HepG2 (cell line): ENCODE data around the gene AMZ1. TPM values are rescaled to one million over a fixed set of nuclear protein-coding genes. Genes with fewer than 3 reads are reported as not detected.

Experiments
- ATAC-seq: fragments of 200-7000 bp; cut with Tn5 transposase; 3 replicates; pipeline ENCODE4 v1.9.1; 2020; ENCODE audit warnings: mild to moderate bottlenecking, moderate library complexity
- BruUV-seq: library from RNA; stranded (reverse); fragments of 400-500 nt; replicated peaks from 2 replicates; lab custom pipeline; 2021; lab: Mats Ljungman, UMichigan
- CTCF ChIA-PET: fragments of 300-600 bp; formaldehyde crosslinking; extraction: SDS; loops from one replicate; lab custom pipeline; 2021; ENCODE audit warnings: low total read pairs, inconsistent platforms, low intra/inter-chr PET ratio; lab: Yijun Ruan, JAX
- POLR2A ChIA-PET: fragments of 350-600 bp; sonication (Branson Sonifier 250); formaldehyde crosslinking; loops from one replicate; lab custom pipeline; 2020; ENCODE audit warnings: antibody characterized with exemption, inconsistent platforms; lab: Yijun Ruan, JAX
- DNase-seq: peaks from one replicate; pipeline ENCODE4 v3.0.0-alpha.2; 2015; ENCODE audit warnings: low spot score
- FAIRE-seq: peaks from 3 replicates; lab custom pipeline; 2011; peaks lifted over from hg19 to GRCh38; lab: Jason Lieb, UNC
- H2AFZ ChIP-seq: one replicate; pipeline ENCODE4 v1.6.1; 2011; ENCODE audit warnings: low read length, inconsistent platforms
- H3K27ac ChIP-seq: fragments of 300-600 bp; 3 replicates; pipeline ENCODE4 v1.8.0; 2011; ENCODE audit warnings: mixed run types, mild to moderate bottlenecking, mixed read lengths, low read length, inconsistent platforms; ENCODE audit not compliant: insufficient read depth; ENCODE audit errors: extremely low read length
- H3K27me3 ChIP-seq, 2 experiments: fragments of 200-600 bp in 1 of 2; 2 replicates in 1 of 2; 3 replicates in 1 of 2; pipeline versions ENCODE4 v1.6.0 to v1.8.0; 2011; ENCODE audit warnings: low read length in 2 of 2, mild to moderate bottlenecking in 2 of 2, moderate library complexity in 2 of 2, inconsistent platforms in 1 of 2; ENCODE audit not compliant: insufficient read depth in 2 of 2, control insufficient read depth in 1 of 2
- H3K36me3 ChIP-seq, 2 experiments: fragments of 200-600 bp in 1 of 2; replicated peaks in 1 of 2; 2 replicates in 1 of 2; 3 replicates in 1 of 2; pipeline versions ENCODE4 v1.5.1 to v1.8.0; 2011; ENCODE audit warnings: low read length in 2 of 2, inconsistent platforms in 1 of 2; ENCODE audit not compliant: insufficient read depth in 2 of 2, control insufficient read depth in 1 of 2
- H3K4me1 ChIP-seq: 2 replicates; pipeline ENCODE4 v1.5.1; 2012; ENCODE audit warnings: low read length, inconsistent platforms; ENCODE audit not compliant: insufficient read depth
- H3K4me2 ChIP-seq: 2 replicates; pipeline ENCODE4 v1.6.0; 2011; ENCODE audit warnings: low read depth, low read length, inconsistent platforms
- H3K4me3 ChIP-seq, 3 experiments: fragments of 200-600 bp in 1 of 3; sonication (generic), shearing (Covaris generic) in 1 of 3; replicated peaks in 1 of 3; 2 replicates each; pipeline ENCODE4 v1.5.1; 2011 to 2016; ENCODE audit warnings: low read length in 3 of 3, inconsistent platforms in 2 of 3, low read depth in 2 of 3, mild to moderate bottlenecking in 2 of 3, control low read depth in 1 of 3, mixed read lengths in 1 of 3; ENCODE audit not compliant: insufficient read depth in 1 of 3
- H3K79me2 ChIP-seq: one replicate; pipeline ENCODE4 v1.6.1; 2011; ENCODE audit warnings: low read length, inconsistent platforms; ENCODE audit not compliant: insufficient read depth
- H3K9ac ChIP-seq: 2 replicates; pipeline ENCODE4 v1.6.0; 2011; ENCODE audit warnings: mild to moderate bottlenecking, low read depth, low read length, inconsistent platforms; ENCODE audit not compliant: insufficient read depth
- H3K9me3 ChIP-seq: 2 replicates; pipeline ENCODE4 v1.5.1; 2012; ENCODE audit warnings: mild to moderate bottlenecking, low read length
- H4K20me1 ChIP-seq: 2 replicates; pipeline ENCODE4 v1.6.0; 2011; ENCODE audit warnings: inconsistent platforms, mild to moderate bottlenecking, low read length, moderate library complexity; ENCODE audit not compliant: insufficient read depth
- NR1H2 ChIP-seq: sonication (generic); formaldehyde crosslinking; IDR thresholded peaks from 2 replicates; pipeline ENCODE4 v1.8.1; 2022; ENCODE audit warnings: low read depth, missing genetic modification reagents, borderline replicate concordance
- NR2F1 ChIP-seq, 2 experiments: fragments of 450-650 bp in 1 of 2; formaldehyde crosslinking in 1 of 2; IDR thresholded peaks; 2 replicates each; pipeline versions ENCODE4 v1.5.0 to v1.6.1; 2016 to 2020; ENCODE audit warnings: mild to moderate bottlenecking in 1 of 2, missing compliant biosample characterization in 1 of 2, missing genetic modification reagents in 1 of 2, moderate library complexity in 1 of 2
- PAWR ChIP-seq: sonication (generic); formaldehyde crosslinking; IDR thresholded peaks from 2 replicates; pipeline ENCODE4 v1.4.0; 2020; ENCODE audit warnings: missing genetic modification reagents, mild to moderate bottlenecking, borderline replicate concordance
- WGBS: methylation state at CpG from one replicate; pipeline ENCODE4 v1.1.6; 2017; ENCODE audit warnings: low lambda C conversion rate; 5-methylcytosine and 5-hydroxymethylcytosine counted together
- in situ Hi-C: cut with HindIII; loops from 2 replicates; pipeline ENCODE4 v1.10.0; 2017; ENCODE audit warnings: low pct_unique_long_range_greater_than_20kb; ENCODE audit not compliant: extremely low pct_ligation_motif_present
- intact Hi-C: fragments of 100-400 bp; cut with micrococcal nuclease; formaldehyde crosslinking; loops from one replicate; pipeline ENCODE4 v1.10.0; 2022; ENCODE audit not compliant: unreplicated experiment
- polyA plus RNA-seq, 8 experiments: library from polyadenylated mRNA; depleted of rRNA in 3 of 8; stranded (reverse) in 7 of 8; unstranded in 1 of 8; fragments of >200 nt; fragmentation: Illumina TruSeq in 4 of 8; extraction: Trizol in 4 of 8; gene quantifications; 2 replicates each; pipeline versions ENCODE4 v1.2.1 to v1.2.3, GENCODE V29; 2011 to 2016; ENCODE audit warnings: low read depth in 4 of 8, missing spikeins in 1 of 8, mixed read lengths in 1 of 8; ENCODE audit not compliant: insufficient read depth in 1 of 8
- total RNA-seq, 5 experiments: library from RNA; depleted of rRNA; stranded (reverse); fragments of >200 nt; fragmentation: Illumina TruSeq; extraction: Trizol; gene quantifications; 2 replicates each; pipeline ENCODE4 v1.2.3, GENCODE V29; 2016; ENCODE audit warnings: low read depth in 1 of 5

The AMZ1 gene
- total and polyA plus RNA-seq, 2 of the 13 experiments (the other 11 are each of a cell fraction or from before 2014, with no cell fraction given), result 0.03 TPM; not detected in 1

GRCh38 chr7:2667843-2668242 lies 20.2 kb upstream of the AMZ1 start:
- H3K9ac ChIP-seq, result no peak overlapping the region
- DNase-seq, result no peak
- no peak overlapping the region for H2AFZ ChIP-seq
- no peaks in the 10 kb centered on the region for H3K36me3 ChIP-seq
- peaks cover 3 to 23% of the 10 kb centered on the region in 2 experiments; a peak in 4 of 5 replicates for H3K27me3 ChIP-seq
- H3K79me2 ChIP-seq, result no peaks in the 10 kb centered on the region
- no peak for TF ChIP-seq PAWR (CRISPR knock-in tag)
- TF ChIP-seq NR2F1 (CRISPR knock-in tag; IDR thresholded peaks at IDR 0.05), result peak in 1 of 2 experiments; percentile 17; a peak in 1 of 4 replicates
- POLR2A ChIA-PET, result interaction anchor here (0.8 kb wide), 1 partner anchor 45 kb away, joined by 3 read pairs; no protein-coding TSS in a partner anchor
- H3K9me3 ChIP-seq, result no peaks in the 10 kb centered on the region
- CTCF ChIA-PET, result no interaction called here
- no peak for ATAC-seq
- H3K27ac ChIP-seq, result no peak overlapping the region
- H3K4me1 ChIP-seq, result peaks cover 48% of the 10 kb centered on the region
- no peak overlapping the region for H3K4me2 ChIP-seq
- intact Hi-C loops, result loop anchor here (5.0 kb wide), 1 partner anchor 101 kb away; no protein-coding TSS in a partner anchor
- BruUV-seq, result no TSS peak
- H3K4me3 ChIP-seq, result no peak overlapping the region; a peak in 1 of 6 replicates
- no peak for FAIRE-seq
- 20% methylated on average over 7 of the region's 7 CpGs for WGBS
- in situ Hi-C loops, result loop anchor here (5.0 kb wide), 2 partner anchors 39 to 101 kb away; no protein-coding TSS in a partner anchor
- H4K20me1 ChIP-seq, result no peaks in the 10 kb centered on the region

GRCh38 chr7:2668401-2668800 lies 19.6 kb upstream of the AMZ1 start:
- intact Hi-C loops, result loop anchor here (5.0 kb wide), 1 partner anchor 101 kb away; no protein-coding TSS in a partner anchor
- Histone ChIP-seq H3K27me3 (peaks cover 3 to 23% of the 10 kb centered on the region in 2 experiments; a peak in 4 of 5 replicates), H3K36me3 (no peaks in the 10 kb centered on the region), H3K27ac (no peak overlapping the region), H4K20me1 (no peaks in the 10 kb centered on the region), H3K4me3 (no peak overlapping the region), H2AFZ (no peak overlapping the region), H3K79me2 (no peaks in the 10 kb centered on the region), H3K9ac (no peak overlapping the region), H3K4me1 (peaks cover 42% of the 10 kb centered on the region), H3K9me3 (no peaks in the 10 kb centered on the region), H3K4me2 (no peak overlapping the region)
- no peak for TF ChIP-seq NR1H2 (CRISPR knock-in tag)
- TF ChIP-seq NR2F1 (CRISPR knock-in tag; IDR thresholded peaks at IDR 0.05), result peak in 1 of 2 experiments; percentile 4; a peak in 1 of 4 replicates
- in situ Hi-C loops, result loop anchor here (5.0 kb wide), 2 partner anchors 39 to 101 kb away; no protein-coding TSS in a partner anchor
- ChIA-PET POLR2A (no interaction called here), CTCF (no interaction called here)
- no TSS peak for BruUV-seq
- FAIRE-seq (no peak), DNase-seq (no peak), ATAC-seq (peak; percentile 4; the same call in 1 of the 3 replicates)
- 42% methylated on average over 6 of the region's 6 CpGs for WGBS
